ENCODE measurements around the gene FHL5. TPM values are rescaled to one million over a fixed set of nuclear protein-coding genes. Genes with fewer than 3 reads are reported as not detected.

The FHL5 gene
- total and polyA plus RNA-seq, 2 donors (not counting 3 experiments of a cell fraction or from before 2014, with no cell fraction given) = not detected

- dilution Hi-C loops (cut with MboI; ENCODE audit: extremely low pct_ligation_motif_present, low sequenced_read_pairs) = no loop called here
- no peaks in the 10 kb centered on the region for H3K27me3 ChIP-seq (ENCODE audit: control insufficient read depth in 2 of 2, insufficient read depth in 2 of 2, low read length in 2 of 2)
- DNase-seq (ENCODE audit: low read depth, low spot score) (no peak), FAIRE-seq (no peak)
- no peaks in the 10 kb centered on the region for H3K9me1 ChIP-seq (replicated peaks; ENCODE audit: control insufficient read depth, extremely low read depth, insufficient read depth, low read length)
- H3K36me3 ChIP-seq (ENCODE audit: control insufficient read depth in 2 of 2, extremely low read depth in 1 of 2, insufficient read depth in 2 of 2, low read length in 2 of 2) = no peaks in the 10 kb centered on the region
- intact Hi-C loops (cut with micrococcal nuclease) = no loop called here
- H4K20me1 ChIP-seq (replicated peaks; ENCODE audit: control insufficient read depth, extremely low read depth, insufficient read depth, low read length) = no peaks in the 10 kb centered on the region
- ChIA-PET CTCF (no interaction called here), POLR2A (no interaction called here)
- no peaks in the 10 kb centered on the region for H3K4me1 ChIP-seq (ENCODE audit: control insufficient read depth, extremely low read depth, insufficient read depth, low read length)
- no peak overlapping the region for H3K4me3 ChIP-seq (replicated peaks in 1 of 3; ENCODE audit: insufficient read depth in 1 of 3, low read depth in 1 of 3, low read length in 3 of 3)
- no peak overlapping the region for H3K4me2 ChIP-seq (ENCODE audit: insufficient read depth, low read length)
- no peak overlapping the region for H2AFZ ChIP-seq (ENCODE audit: low read depth, low read length)
- TF ChIP-seq FOS (IDR thresholded peaks at IDR 0.05; ENCODE audit: borderline replicate concordance, insufficient read depth, low read length) = no peak
- TF ChIP-seq POLR2AphosphoS5 (IDR thresholded peaks at IDR 0.05; ENCODE audit: insufficient read depth, low read depth, low read length) = no peak
- no peak for TF ChIP-seq CTCF (IDR thresholded peaks at IDR 0.05; ENCODE audit: extremely low read depth in 1 of 2, insufficient read depth in 1 of 2, low read depth in 1 of 2, low read length in 2 of 2)
- TF ChIP-seq POLR2A (IDR thresholded peaks at IDR 0.05; ENCODE audit: low read depth, low read length) = no peak
- TF ChIP-seq MYC (IDR thresholded peaks at IDR 0.05; ENCODE audit: low read depth, low read length) = no peak
- TF ChIP-seq, protein P1, sequence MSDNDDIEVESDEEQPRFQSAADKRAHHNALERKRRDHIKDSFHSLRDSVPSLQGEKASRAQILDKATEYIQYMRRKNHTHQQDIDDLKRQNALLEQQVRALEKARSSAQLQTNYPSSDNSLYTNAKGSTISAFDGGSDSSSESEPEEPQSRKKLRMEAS (IDR thresholded peaks at IDR 0.05; ENCODE audit: insufficient read depth, insufficient read length) = no peak
- TF ChIP-seq JUN (IDR thresholded peaks at IDR 0.05; ENCODE audit: borderline replicate concordance, insufficient read depth, insufficient read length, low read depth) = no peak
- no peak for TF ChIP-seq EZH2 (IDR thresholded peaks at IDR 0.05; ENCODE audit: borderline replicate concordance, low read depth, low read length, severe bottlenecking)
- no peak for TF ChIP-seq GATA2 (IDR thresholded peaks at IDR 0.05; ENCODE audit: insufficient read depth, insufficient read length, low read depth, low read length)
- BruUV-seq (replicated peaks) = no TSS peak
- H3K79me2 ChIP-seq (ENCODE audit: control insufficient read depth, insufficient read depth, low read length) = no peaks in the 10 kb centered on the region
- no peak overlapping the region for H3K9ac ChIP-seq (replicated peaks; ENCODE audit: extremely low read depth, insufficient read depth, low read length)
- no peak overlapping the region for H3K27ac ChIP-seq (ENCODE audit: insufficient read depth, low read depth, low read length)
- H3K9me3 ChIP-seq (replicated peaks; ENCODE audit: control insufficient read depth, insufficient read depth, low read length) = no peaks in the 10 kb centered on the region
Observed at GRCh38 chr6:96571551-96571950, 8.6 kb downstream of the FHL5 start.
